ENCODE results near the gene ZDHHC14. TPM values are rescaled to one million over a fixed set of nuclear protein-coding genes. Genes with fewer than 3 reads are reported as not detected.
"Not testable (repeated sequence)": the region's sequence is repeated elsewhere in the genome, so short reads cannot be mapped to it uniquely, and the experiment has no call there.

Gene ZDHHC14
- total RNA-seq, 1 donor from 2014 or later: 26.1 TPM

DNA sequence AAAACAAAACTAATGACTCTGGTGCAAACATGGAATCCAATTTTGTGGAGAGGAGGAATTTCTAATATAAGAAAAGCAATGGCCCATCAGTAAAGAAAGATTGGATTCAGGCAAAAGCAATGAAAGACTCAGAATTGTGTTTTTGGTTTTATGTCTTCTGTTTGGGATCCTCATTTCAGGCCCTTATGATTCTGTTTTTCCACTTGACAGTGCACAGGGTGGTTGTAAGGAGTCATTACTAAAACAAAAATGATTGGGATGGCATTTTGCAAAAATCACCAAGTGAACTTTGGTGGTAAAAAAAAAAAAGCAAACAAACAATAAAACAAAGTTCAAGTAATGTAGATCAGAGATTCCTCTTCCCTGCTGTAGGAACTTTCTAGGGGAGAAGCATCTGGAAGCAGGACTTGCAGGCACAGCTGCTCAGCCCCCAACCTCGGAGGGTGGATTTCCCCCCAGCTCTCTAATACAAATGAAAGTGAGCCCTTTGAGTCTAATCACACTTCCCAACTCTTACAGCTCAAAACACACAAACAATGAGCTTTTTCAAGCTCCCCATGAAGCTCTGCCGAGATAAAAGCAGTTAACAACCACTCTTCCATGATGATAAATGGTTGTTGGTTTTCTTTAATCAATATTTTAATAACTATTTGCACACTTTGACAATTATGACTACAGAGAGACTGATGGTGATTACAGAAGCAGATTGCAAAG is 177.7 kb downstream of the ZDHHC14 start:
- peaks cover 3% of the 10 kb centered on the region for H3K4me1 Mint-ChIP-seq (ENCODE audit: unreplicated experiment)
- no peak overlapping the region for H3K27ac Mint-ChIP-seq (ENCODE audit: unreplicated experiment)
- H3K27me3 Mint-ChIP-seq (ENCODE audit: unreplicated experiment): no peaks in the 10 kb centered on the region
- no peak overlapping the region for H3K4me3 Mint-ChIP-seq (ENCODE audit: unreplicated experiment)
- no peaks in the 10 kb centered on the region for H3K9me3 Mint-ChIP-seq (ENCODE audit: unreplicated experiment)
- TF ChIP-seq, protein P1, sequence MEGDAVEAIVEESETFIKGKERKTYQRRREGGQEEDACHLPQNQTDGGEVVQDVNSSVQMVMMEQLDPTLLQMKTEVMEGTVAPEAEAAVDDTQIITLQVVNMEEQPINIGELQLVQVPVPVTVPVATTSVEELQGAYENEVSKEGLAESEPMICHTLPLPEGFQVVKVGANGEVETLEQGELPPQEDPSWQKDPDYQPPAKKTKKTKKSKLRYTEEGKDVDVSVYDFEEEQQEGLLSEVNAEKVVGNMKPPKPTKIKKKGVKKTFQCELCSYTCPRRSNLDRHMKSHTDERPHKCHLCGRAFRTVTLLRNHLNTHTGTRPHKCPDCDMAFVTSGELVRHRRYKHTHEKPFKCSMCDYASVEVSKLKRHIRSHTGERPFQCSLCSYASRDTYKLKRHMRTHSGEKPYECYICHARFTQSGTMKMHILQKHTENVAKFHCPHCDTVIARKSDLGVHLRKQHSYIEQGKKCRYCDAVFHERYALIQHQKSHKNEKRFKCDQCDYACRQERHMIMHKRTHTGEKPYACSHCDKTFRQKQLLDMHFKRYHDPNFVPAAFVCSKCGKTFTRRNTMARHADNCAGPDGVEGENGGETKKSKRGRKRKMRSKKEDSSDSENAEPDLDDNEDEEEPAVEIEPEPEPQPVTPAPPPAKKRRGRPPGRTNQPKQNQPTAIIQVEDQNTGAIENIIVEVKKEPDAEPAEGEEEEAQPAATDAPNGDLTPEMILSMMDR (IDR thresholded peaks at IDR 0.05; ENCODE audit: unreplicated experiment): no peak
- no peak for DNase-seq (ENCODE audit: low spot score)
- peaks cover 16% of the 10 kb centered on the region for H3K36me3 Mint-ChIP-seq (ENCODE audit: low read depth, unreplicated experiment)

DNA sequence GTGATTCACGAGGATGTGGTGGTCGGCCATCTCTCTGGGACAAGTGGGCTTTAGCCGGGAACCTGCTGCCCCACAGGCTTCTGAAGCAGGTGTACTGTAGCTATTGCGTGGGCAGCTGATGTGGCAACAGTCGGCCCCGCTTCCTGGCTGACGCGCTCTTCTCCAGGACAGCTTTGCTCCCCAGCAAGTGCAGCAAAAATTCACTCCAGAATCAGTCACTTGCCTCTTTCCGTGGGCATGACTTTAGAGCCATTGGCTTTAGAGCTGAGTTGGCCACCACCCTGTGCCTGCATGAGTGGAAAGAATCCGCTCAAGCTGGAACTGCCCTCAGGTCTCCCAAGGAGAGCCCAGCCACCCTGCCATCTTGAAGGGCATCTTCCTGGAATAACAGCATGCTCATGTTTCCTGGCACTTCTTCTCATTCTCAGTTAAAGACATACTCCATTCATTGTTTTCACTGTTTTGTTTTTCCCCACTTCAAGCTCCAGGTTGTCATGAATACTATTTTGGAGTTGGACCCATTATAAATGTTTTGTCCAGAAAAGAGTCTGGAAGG is 178.3 kb downstream of the ZDHHC14 start:
- no peak for DNase-seq (ENCODE audit: low spot score)
- peaks cover 3% of the 10 kb centered on the region for H3K4me1 Mint-ChIP-seq (ENCODE audit: unreplicated experiment)
- H3K9me3 Mint-ChIP-seq (ENCODE audit: unreplicated experiment): no peaks in the 10 kb centered on the region
- TF ChIP-seq, protein P1 (IDR thresholded peaks at IDR 0.05; ENCODE audit: unreplicated experiment): no peak
- no peak overlapping the region for H3K27ac Mint-ChIP-seq (ENCODE audit: unreplicated experiment)
- no peaks in the 10 kb centered on the region for H3K27me3 Mint-ChIP-seq (ENCODE audit: unreplicated experiment)
- H3K36me3 Mint-ChIP-seq (ENCODE audit: low read depth, unreplicated experiment): peaks cover 16% of the 10 kb centered on the region
- H3K4me3 Mint-ChIP-seq (ENCODE audit: unreplicated experiment): no peak overlapping the region

DNA sequence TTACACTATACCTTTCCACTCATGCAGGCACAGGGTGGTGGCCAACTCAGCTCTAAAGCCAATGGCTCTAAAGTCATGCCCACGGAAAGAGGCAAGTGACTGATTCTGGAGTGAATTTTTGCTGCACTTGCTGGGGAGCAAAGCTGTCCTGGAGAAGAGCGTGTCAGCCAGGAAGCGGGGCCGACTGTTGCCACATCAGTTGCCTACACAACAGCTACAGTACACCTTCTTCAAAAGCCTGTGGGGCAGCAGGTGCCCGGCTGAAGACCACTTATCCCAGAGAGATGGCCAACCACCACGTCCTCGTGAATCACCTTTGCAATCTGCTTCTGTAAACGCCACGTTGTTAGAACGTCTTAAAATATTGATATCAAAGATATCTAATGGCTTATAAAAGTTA is 179.1 kb downstream of the ZDHHC14 start:
- H3K36me3 Mint-ChIP-seq (ENCODE audit: low read depth, unreplicated experiment): peaks cover 16% of the 10 kb centered on the region
- not testable (repeated sequence) for DNase-seq (ENCODE audit: low spot score); H3K4me1 Mint-ChIP-seq (ENCODE audit: unreplicated experiment); H3K27ac Mint-ChIP-seq (ENCODE audit: unreplicated experiment); H3K9me3 Mint-ChIP-seq (ENCODE audit: unreplicated experiment); H3K27me3 Mint-ChIP-seq (ENCODE audit: unreplicated experiment); H3K4me3 Mint-ChIP-seq (ENCODE audit: unreplicated experiment)

DNA sequence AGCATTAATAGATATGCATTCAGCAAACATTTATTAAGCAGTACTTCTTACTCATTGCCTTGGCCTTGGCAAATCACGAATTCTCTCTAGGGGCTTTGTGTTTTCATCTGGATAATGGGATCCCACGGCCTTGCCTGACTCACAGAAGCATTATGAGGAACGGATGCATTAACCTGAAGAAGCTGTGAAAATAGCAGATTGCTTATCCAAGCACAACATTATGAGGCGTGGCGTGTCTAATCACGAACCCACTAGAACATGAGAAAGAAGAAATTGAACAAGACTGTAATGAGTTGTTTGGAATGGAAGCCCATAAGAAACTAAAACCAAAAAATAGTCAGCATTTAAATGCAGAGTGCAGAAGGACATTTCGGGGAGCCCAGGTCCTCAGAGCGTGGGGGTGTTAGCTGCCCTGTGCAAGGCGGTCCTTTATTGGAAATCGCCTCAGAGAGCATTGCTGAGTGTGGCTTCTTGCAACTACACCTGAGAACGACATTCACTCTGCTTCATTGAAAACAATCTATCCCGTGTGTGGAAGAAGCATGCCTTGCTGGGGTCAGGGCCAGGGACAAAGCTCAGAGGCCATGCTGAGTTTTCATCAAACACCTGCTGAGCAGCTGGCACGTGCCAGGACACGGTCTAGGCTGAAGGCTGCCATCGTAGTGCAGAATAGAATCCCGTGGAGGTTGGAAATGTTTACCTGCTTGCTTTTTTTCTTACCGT is 179.9 kb downstream of the ZDHHC14 start:
- Mint-ChIP-seq H3K27ac (ENCODE audit: unreplicated experiment) (no peak overlapping the region), H3K36me3 (ENCODE audit: low read depth, unreplicated experiment) (peaks cover 16% of the 10 kb centered on the region), H3K4me1 (ENCODE audit: unreplicated experiment) (peaks cover 3% of the 10 kb centered on the region), H3K27me3 (ENCODE audit: unreplicated experiment) (no peaks in the 10 kb centered on the region), H3K4me3 (ENCODE audit: unreplicated experiment) (no peak overlapping the region), H3K9me3 (ENCODE audit: unreplicated experiment) (no peaks in the 10 kb centered on the region)
- no peak for DNase-seq (ENCODE audit: low spot score)
- TF ChIP-seq, protein P1 (IDR thresholded peaks at IDR 0.05; ENCODE audit: unreplicated experiment): no peak

DNA sequence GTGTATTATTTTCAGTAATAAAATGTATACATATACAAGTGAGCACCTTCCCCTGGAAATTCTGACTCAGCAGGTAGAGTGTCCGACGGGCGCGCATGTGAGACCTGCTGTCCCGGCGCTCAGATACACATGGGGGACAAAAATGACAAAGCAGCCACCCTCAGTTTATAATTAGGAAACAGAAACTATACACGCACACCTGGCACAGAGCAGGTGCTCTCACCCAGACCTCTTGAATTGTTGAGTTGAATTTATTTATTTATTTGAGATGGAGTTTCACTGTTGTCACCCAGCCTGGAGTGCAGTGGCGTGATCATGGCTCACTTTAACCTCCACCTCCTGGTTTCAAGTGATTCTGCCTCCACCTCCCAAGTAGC is 180.4 kb downstream of the ZDHHC14 start:
- peaks cover 16% of the 10 kb centered on the region for H3K36me3 Mint-ChIP-seq (ENCODE audit: low read depth, unreplicated experiment)
- H3K4me3 Mint-ChIP-seq (ENCODE audit: unreplicated experiment): no peak overlapping the region
- no peak overlapping the region for H3K27ac Mint-ChIP-seq (ENCODE audit: unreplicated experiment)
- no peak for DNase-seq (ENCODE audit: low spot score)
- peaks cover 3% of the 10 kb centered on the region for H3K4me1 Mint-ChIP-seq (ENCODE audit: unreplicated experiment)
- no peaks in the 10 kb centered on the region for H3K27me3 Mint-ChIP-seq (ENCODE audit: unreplicated experiment)
- H3K9me3 Mint-ChIP-seq (ENCODE audit: unreplicated experiment): no peaks in the 10 kb centered on the region
- TF ChIP-seq, protein P1 (IDR thresholded peaks at IDR 0.05; ENCODE audit: unreplicated experiment): no peak
